Vagina (tissue), 2 donors: ENCODE data around the gene PRDM7. TPM values are rescaled to one million over a fixed set of nuclear protein-coding genes. Genes with fewer than 3 reads are reported as not detected.
A peak's percentile ranks its signal among the peaks of the same experiment; 100 is the strongest.
"Not testable (repeated sequence)": the region's sequence is repeated elsewhere in the genome, so short reads cannot be mapped to it uniquely, and the experiment has no call there.

Source experiments
- DNase-seq, 2 donors: peaks; one replicate each; pipeline ENCODE4 v3.0.0-alpha.2; 2017; ENCODE audit errors: extremely low spot score in 2 of 2
- H3K27ac ChIP-seq: fragments of 200-600 bp; sonication (generic); one replicate; pipeline ENCODE4 v1.5.1; 2019
- H3K27me3 ChIP-seq: fragments of 200-600 bp; sonication (generic); one replicate; pipeline ENCODE4 v1.5.1; 2019
- H3K36me3 ChIP-seq, 2 donors: fragments of 200-600 bp; sonication (generic); one replicate each; pipeline ENCODE4 v1.5.1; 2017 to 2019
- H3K4me1 ChIP-seq: fragments of 200-600 bp; sonication (generic); one replicate; pipeline ENCODE4 v1.5.1; 2019
- H3K4me3 ChIP-seq, 2 donors: fragments of 200-600 bp; sonication (generic); 1 replicate in 1 of 2; 2 replicates in 1 of 2; pipeline ENCODE4 v1.5.1; 2016 to 2019
- H3K9me3 ChIP-seq: fragments of 200-600 bp; sonication (generic); one replicate; pipeline ENCODE4 v1.5.1; 2019
- POLR2A ChIP-seq, 2 donors: fragments of 450-650 bp; IDR thresholded peaks; one replicate each; pipeline ENCODE4 v1.6.1; 2017; ENCODE audit warnings: antibody characterized with exemption in 2 of 2, mild to moderate bottlenecking in 2 of 2, moderate library complexity in 2 of 2
- POLR2AphosphoS5 ChIP-seq, 2 donors: sonication (generic); formaldehyde crosslinking; IDR thresholded peaks; one replicate each; pipeline ENCODE4 v1.9.0; 2017; ENCODE audit warnings: antibody characterized with exemption in 2 of 2, mild to moderate bottlenecking in 2 of 2, low read depth in 1 of 2; ENCODE audit not compliant: insufficient read depth in 1 of 2
- intact Hi-C: fragments of 100-400 bp; cut with DNase I; formaldehyde crosslinking; loops from one replicate; pipeline ENCODE4 v1.15.1; 2023
- total RNA-seq: library from RNA; depleted of rRNA; stranded (reverse); fragments of >200 nt; gene quantifications from one replicate; pipeline ENCODE4 v1.2.3, GENCODE V29; 2016
- TF ChIP-seq, protein P1 (sequence below), 3 experiments: fragments of 450-650 bp in 2 of 3; fragments of 200-600 bp in 1 of 3; sonication (generic) in 1 of 3; IDR thresholded peaks; one replicate each; pipeline ENCODE4 v1.5.1; 2017 to 2019; ENCODE audit warnings: antibody characterized with exemption in 3 of 3, mild to moderate bottlenecking in 2 of 3, moderate library complexity in 2 of 3

PRDM7 gene
- total RNA-seq, 1 donor from 2014 or later, result not detected

DNA sequence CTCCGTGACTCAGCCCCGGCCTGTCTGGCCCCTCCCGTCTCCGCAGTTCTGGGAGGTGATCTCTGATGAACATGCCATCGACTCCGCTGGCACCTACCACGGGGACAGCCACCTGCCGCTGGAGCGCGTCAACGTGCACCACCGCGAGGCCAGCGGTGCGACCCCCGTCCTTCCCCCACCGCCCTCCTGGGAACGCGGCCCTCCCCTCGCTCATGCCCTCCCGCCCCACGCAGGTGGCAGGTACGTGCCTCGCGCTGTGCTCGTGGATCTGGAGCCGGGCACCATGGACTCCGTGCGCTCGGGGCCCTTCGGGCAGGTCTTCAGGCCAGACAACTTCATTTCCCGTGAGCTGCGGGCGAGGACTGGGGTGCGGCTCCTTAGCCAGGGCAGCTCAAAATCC, 17.2 kb upstream of the PRDM7 start:
- H3K27ac ChIP-seq, H3K4me1 ChIP-seq, H3K27me3 ChIP-seq, H3K36me3 ChIP-seq, H3K9me3 ChIP-seq, DNase-seq, intact Hi-C loops, H3K4me3 ChIP-seq: not testable (repeated sequence)

DNA sequence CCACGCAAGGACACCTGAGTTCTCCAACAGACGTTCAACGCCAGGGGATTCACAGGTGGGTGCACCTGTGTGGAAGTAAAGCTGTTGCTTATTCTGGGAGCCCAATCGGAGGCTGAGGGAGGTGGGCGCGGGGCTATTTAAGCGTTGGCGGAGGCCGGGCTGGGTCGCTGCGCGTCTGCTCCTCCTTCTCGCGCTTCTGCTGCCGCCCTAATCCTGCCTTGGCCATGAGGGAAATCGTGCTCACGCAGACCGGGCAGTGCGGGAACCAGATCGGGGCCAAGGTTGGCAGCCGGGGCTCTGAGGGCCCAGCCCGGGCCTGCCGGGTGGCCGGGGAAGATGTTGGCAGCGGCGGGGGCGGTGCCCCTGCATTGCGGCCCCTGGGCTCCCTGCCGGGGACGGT, 16.7 kb upstream of the PRDM7 start:
- H3K27ac ChIP-seq, DNase-seq, H3K36me3 ChIP-seq, H3K27me3 ChIP-seq, intact Hi-C loops, H3K4me1 ChIP-seq, H3K9me3 ChIP-seq, H3K4me3 ChIP-seq: not testable (repeated sequence)

DNA sequence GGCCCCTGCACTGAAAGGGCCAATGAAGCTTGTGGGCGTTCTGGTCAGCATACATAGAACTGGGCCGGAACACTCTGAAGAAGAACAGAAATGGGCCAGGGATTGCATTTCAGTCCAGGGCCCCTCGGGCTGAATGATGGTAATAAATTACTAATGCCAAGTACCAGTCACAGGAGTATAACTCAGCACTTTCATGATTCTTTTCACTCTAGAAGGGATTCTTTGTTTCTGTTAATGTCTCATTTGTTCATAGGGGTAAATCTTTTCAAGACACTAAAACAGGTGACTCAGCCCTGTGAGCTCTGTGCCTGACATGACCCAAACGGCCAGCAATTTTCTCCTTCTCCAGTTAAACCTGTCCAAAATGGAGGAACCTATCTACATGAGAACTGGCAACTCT, 15.7 kb upstream of the PRDM7 start:
- H3K9me3 ChIP-seq, DNase-seq, intact Hi-C loops, H3K4me1 ChIP-seq, H3K27me3 ChIP-seq, H3K4me3 ChIP-seq, H3K36me3 ChIP-seq, H3K27ac ChIP-seq: not testable (repeated sequence)

DNA sequence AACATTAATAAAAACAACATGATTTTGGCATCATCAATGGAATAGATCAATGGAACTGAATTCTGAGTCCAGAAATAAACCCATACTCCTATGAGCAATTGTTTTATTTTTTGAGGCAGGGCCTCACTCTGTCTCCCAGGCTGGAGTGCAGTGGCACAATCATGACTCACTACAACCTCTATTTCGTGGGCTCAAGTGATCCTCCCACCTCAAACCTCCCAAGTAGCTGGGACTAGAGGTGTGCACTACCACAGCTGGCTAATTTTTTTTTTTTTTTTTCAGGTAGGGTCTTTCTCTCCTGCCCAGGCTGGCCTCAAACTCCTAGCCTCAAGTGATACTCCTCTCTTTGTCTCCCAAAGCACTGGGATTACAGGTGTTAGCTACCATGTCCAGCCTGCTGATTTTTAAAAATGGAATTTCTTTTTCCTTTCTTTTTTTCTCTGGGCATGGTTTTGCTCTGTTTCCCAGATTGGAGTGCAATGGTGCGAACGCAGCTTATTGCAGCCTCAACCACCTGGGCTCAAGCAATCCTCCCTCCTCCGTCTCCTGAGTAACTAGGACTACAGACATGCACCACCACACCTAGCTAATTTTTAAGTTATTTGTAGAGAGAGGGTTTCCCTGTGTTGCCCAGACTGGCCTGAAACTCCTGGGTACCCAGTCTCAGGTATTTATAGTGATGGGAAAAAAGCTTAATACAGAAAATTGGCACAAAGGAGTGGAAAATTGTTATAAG, 7.3 kb upstream of the PRDM7 start:
- DNase-seq, result no peak
- H3K27ac ChIP-seq, result no peak overlapping the region
- TF ChIP-seq, protein P1, sequence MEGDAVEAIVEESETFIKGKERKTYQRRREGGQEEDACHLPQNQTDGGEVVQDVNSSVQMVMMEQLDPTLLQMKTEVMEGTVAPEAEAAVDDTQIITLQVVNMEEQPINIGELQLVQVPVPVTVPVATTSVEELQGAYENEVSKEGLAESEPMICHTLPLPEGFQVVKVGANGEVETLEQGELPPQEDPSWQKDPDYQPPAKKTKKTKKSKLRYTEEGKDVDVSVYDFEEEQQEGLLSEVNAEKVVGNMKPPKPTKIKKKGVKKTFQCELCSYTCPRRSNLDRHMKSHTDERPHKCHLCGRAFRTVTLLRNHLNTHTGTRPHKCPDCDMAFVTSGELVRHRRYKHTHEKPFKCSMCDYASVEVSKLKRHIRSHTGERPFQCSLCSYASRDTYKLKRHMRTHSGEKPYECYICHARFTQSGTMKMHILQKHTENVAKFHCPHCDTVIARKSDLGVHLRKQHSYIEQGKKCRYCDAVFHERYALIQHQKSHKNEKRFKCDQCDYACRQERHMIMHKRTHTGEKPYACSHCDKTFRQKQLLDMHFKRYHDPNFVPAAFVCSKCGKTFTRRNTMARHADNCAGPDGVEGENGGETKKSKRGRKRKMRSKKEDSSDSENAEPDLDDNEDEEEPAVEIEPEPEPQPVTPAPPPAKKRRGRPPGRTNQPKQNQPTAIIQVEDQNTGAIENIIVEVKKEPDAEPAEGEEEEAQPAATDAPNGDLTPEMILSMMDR (IDR thresholded peaks at IDR 0.05), result no peak
- TF ChIP-seq POLR2A (IDR thresholded peaks at IDR 0.05) (no peak), POLR2AphosphoS5 (IDR thresholded peaks at IDR 0.05; ENCODE audit: insufficient read depth in 1 of 2, low read depth in 1 of 2) (no peak)
- no peaks in the 10 kb centered on the region for H3K27me3 ChIP-seq
- no peaks in the 10 kb centered on the region for H3K4me1 ChIP-seq
- H3K4me3 ChIP-seq, result no peak overlapping the region
- no peaks in the 10 kb centered on the region for H3K9me3 ChIP-seq
- intact Hi-C loops, result no loop called here
- no peaks in the 10 kb centered on the region for H3K36me3 ChIP-seq

DNA sequence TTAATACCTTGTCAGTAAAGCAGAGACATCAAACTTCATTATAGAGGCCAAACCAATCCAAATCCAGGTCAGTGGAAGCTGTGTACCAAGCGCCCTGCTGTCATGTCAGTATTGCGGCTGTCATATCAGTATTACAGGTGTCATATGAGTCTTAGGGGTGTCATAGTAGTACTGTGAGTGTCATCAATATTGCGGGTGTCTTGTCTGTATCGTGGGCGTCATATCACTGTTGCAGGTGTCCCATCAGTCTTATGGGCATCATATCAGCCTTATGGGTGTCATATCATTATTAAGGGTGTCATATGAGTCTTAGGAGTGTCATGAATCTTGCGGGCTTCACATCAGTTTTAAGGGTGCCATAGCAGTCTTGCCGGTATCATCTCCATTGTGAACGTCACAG, 6.0 kb upstream of the PRDM7 start:
- Histone ChIP-seq H3K9me3 (no peaks in the 10 kb centered on the region), H3K4me3 (no peak overlapping the region), H3K36me3 (no peaks in the 10 kb centered on the region), H3K4me1 (peaks cover 2% of the 10 kb centered on the region), H3K27me3 (no peaks in the 10 kb centered on the region), H3K27ac (no peak overlapping the region)
- no peak for TF ChIP-seq POLR2A (IDR thresholded peaks at IDR 0.05)
- TF ChIP-seq, protein P1 (IDR thresholded peaks at IDR 0.05), result no peak
- TF ChIP-seq POLR2AphosphoS5 (IDR thresholded peaks at IDR 0.05; ENCODE audit: insufficient read depth in 1 of 2, low read depth in 1 of 2), result no peak
- no peak for DNase-seq
- intact Hi-C loops, result no loop called here

DNA sequence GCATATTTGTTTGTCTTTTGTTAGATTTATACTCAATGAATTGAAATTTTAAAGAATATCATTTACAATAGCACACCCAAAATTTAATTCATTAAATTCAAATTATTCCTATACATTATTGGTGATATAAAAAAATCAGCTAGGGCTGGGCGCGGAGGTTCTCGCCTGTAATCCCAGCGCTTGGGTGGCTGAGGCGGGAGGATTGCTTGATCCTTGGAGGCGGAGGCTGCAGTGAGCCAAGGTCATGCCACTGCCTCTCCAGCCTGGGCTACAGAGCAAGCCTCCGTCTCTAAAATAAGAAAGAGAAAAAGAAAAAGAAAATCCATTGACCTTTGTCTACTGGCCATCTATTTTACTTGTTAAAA, 4.5 kb upstream of the PRDM7 start:
- no peaks in the 10 kb centered on the region for H3K27me3 ChIP-seq
- no peaks in the 10 kb centered on the region for H3K9me3 ChIP-seq
- no peak for DNase-seq
- TF ChIP-seq, protein P1 (IDR thresholded peaks at IDR 0.05), result no peak
- TF ChIP-seq POLR2A (IDR thresholded peaks at IDR 0.05), result no peak
- TF ChIP-seq POLR2AphosphoS5 (IDR thresholded peaks at IDR 0.05; ENCODE audit: insufficient read depth in 1 of 2, low read depth in 1 of 2), result no peak
- peak overlapping the region in 1 of 2 donors; percentile 57 for H3K4me3 ChIP-seq
- H3K36me3 ChIP-seq, result no peaks in the 10 kb centered on the region
- H3K4me1 ChIP-seq, result peaks cover 11% of the 10 kb centered on the region
- intact Hi-C loops, result no loop called here
- H3K27ac ChIP-seq, result no peak overlapping the region

DNA sequence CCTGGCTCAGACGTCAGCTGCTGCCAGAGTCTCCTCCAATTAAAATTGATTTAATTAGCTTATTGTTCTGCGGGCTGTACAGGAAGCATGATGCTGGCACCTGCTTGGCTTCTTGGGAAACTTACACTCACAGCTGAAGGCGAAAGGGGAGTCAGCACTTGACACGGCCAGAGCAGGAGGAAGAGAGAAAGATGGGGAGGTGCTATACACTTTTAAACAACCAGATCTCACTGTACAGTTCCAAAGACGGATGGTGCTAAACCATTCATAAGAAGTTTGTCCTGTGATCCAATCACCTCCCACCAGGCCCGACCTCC, 1.4 kb upstream of the PRDM7 start:
- H3K27ac ChIP-seq, result no peak overlapping the region
- intact Hi-C loops, result no loop called here
- H3K4me3 ChIP-seq, result no peak overlapping the region
- H3K36me3 ChIP-seq, result no peaks in the 10 kb centered on the region
- H3K27me3 ChIP-seq, result no peaks in the 10 kb centered on the region
- H3K4me1 ChIP-seq, result peaks cover 11% of the 10 kb centered on the region
- no peaks in the 10 kb centered on the region for H3K9me3 ChIP-seq
- DNase-seq, result no peak
- no peak for TF ChIP-seq POLR2A (IDR thresholded peaks at IDR 0.05)
- no peak for TF ChIP-seq POLR2AphosphoS5 (IDR thresholded peaks at IDR 0.05; ENCODE audit: insufficient read depth in 1 of 2, low read depth in 1 of 2)
- TF ChIP-seq, protein P1 (IDR thresholded peaks at IDR 0.05), result no peak
